Ascending aorta (tissue), 2 donors: ENCODE data around the gene MVB12B. TPM values are rescaled to one million over a fixed set of nuclear protein-coding genes. Genes with fewer than 3 reads are reported as not detected.
A peak's percentile ranks its signal among the peaks of the same experiment; 100 is the strongest.

Source experiments
- DNase-seq, 2 donors: peaks; one replicate each; pipeline ENCODE4 v3.0.0-alpha.2; 2019; ENCODE audit warnings: low spot score in 2 of 2
- H3K27ac ChIP-seq, 2 donors: fragments of 200-600 bp; sonication (generic); one replicate each; pipeline ENCODE4 v1.5.1; 2016 to 2017; ENCODE audit warnings: mild to moderate bottlenecking in 1 of 2
- H3K27me3 ChIP-seq: fragments of 200-600 bp; sonication (generic); one replicate; pipeline ENCODE4 v1.5.1; 2017
- H3K36me3 ChIP-seq, 2 donors: fragments of 200-600 bp; sonication (generic); one replicate each; pipeline ENCODE4 v1.5.1; 2016
- H3K4me1 ChIP-seq, 2 donors: fragments of 200-600 bp; sonication (generic); one replicate each; pipeline ENCODE4 v1.5.1; 2016 to 2017; ENCODE audit warnings: mild to moderate bottlenecking in 1 of 2
- H3K4me3 ChIP-seq, 2 donors: fragments of 200-600 bp; sonication (generic); one replicate each; pipeline ENCODE4 v1.5.1; 2016 to 2017; ENCODE audit warnings: mild to moderate bottlenecking in 1 of 2
- H3K9me3 ChIP-seq, 2 donors: fragments of 200-600 bp; sonication (generic); one replicate each; pipeline ENCODE4 v1.5.1; 2016
- intact Hi-C: fragments of 100-400 bp; cut with DNase I; formaldehyde crosslinking; loops from one replicate; pipeline ENCODE4 v1.15.1; 2023
- total RNA-seq: library from RNA; depleted of rRNA; stranded (reverse); fragments of >200 nt; gene quantifications from one replicate; pipeline ENCODE4 v1.1.0, GENCODE V29; 2016
- TF ChIP-seq, protein P1 (sequence below), 3 experiments: fragments of 200-600 bp in 2 of 3; fragments of 450-650 bp in 1 of 3; sonication (generic) in 2 of 3; IDR thresholded peaks; one replicate each; pipeline ENCODE4 v1.5.1; 2016 to 2019; ENCODE audit warnings: antibody characterized with exemption in 3 of 3, mild to moderate bottlenecking in 1 of 3, moderate library complexity in 1 of 3

Gene MVB12B
- total RNA-seq, 1 donor from 2014 or later: 9.4 TPM

- Histone ChIP-seq H3K27me3 (no peaks in the 10 kb centered on the region), H3K4me3 (no peak overlapping the region), H3K27ac (no peak overlapping the region), H3K9me3 (no peaks in the 10 kb centered on the region), H3K4me1 (no peaks in the 10 kb centered on the region), H3K36me3 (peaks cover 13 to 35% of the 10 kb centered on the region in 2 donors)
- TF ChIP-seq, protein P1, sequence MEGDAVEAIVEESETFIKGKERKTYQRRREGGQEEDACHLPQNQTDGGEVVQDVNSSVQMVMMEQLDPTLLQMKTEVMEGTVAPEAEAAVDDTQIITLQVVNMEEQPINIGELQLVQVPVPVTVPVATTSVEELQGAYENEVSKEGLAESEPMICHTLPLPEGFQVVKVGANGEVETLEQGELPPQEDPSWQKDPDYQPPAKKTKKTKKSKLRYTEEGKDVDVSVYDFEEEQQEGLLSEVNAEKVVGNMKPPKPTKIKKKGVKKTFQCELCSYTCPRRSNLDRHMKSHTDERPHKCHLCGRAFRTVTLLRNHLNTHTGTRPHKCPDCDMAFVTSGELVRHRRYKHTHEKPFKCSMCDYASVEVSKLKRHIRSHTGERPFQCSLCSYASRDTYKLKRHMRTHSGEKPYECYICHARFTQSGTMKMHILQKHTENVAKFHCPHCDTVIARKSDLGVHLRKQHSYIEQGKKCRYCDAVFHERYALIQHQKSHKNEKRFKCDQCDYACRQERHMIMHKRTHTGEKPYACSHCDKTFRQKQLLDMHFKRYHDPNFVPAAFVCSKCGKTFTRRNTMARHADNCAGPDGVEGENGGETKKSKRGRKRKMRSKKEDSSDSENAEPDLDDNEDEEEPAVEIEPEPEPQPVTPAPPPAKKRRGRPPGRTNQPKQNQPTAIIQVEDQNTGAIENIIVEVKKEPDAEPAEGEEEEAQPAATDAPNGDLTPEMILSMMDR (IDR thresholded peaks at IDR 0.05): no peak
- intact Hi-C loops: no loop called here
- no peak for DNase-seq
Measured at GRCh38 chr9:126341902-126342301, 15.3 kb downstream of the MVB12B start.

GRCh38 chr9:126342621-126343031, 16.0 kb downstream of the MVB12B start:
- Histone ChIP-seq H3K4me3 (no peak overlapping the region), H3K36me3 (peaks cover 13 to 35% of the 10 kb centered on the region in 2 donors), H3K27ac (no peak overlapping the region), H3K27me3 (no peaks in the 10 kb centered on the region), H3K9me3 (no peaks in the 10 kb centered on the region), H3K4me1 (no peaks in the 10 kb centered on the region)
- DNase-seq: no peak
- TF ChIP-seq, protein P1 (IDR thresholded peaks at IDR 0.05): no peak
- intact Hi-C loops: no loop called here

- H3K27ac ChIP-seq: no peak overlapping the region
- DNase-seq: no peak
- TF ChIP-seq, protein P1 (IDR thresholded peaks at IDR 0.05): no peak
- H3K4me1 ChIP-seq: no peaks in the 10 kb centered on the region
- no peaks in the 10 kb centered on the region for H3K27me3 ChIP-seq
- H3K9me3 ChIP-seq: no peaks in the 10 kb centered on the region
- peaks cover 13 to 35% of the 10 kb centered on the region in 2 donors for H3K36me3 ChIP-seq
- no peak overlapping the region for H3K4me3 ChIP-seq
- intact Hi-C loops: no loop called here
Measured at GRCh38 chr9:126343271-126343700, 16.7 kb downstream of the MVB12B start.

DNA sequence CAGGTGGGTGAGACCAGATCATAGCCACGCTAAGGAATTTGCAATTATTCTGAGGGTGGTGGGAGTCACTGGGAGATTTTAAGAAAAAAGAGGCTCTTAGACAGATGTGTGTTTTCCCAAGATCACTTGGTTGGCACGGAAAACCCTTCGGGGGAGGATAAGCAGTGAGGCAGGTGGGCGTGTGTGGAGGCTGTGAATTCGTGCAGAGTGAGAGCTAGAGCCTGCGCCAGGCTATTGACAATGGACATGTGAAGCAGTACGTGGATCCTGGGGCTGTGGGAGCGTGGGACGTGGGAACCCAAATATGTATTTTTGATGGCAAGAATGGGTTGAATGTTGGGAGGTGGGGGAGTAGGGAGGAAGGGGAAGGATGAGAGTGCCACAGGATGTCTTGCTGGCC, 19.4 kb downstream of the MVB12B start:
- TF ChIP-seq, protein P1 (IDR thresholded peaks at IDR 0.05): no peak
- H3K27me3 ChIP-seq: no peaks in the 10 kb centered on the region
- H3K4me1 ChIP-seq: no peaks in the 10 kb centered on the region
- no peak overlapping the region for H3K27ac ChIP-seq
- peaks cover 5 to 6% of the 10 kb centered on the region in 2 donors for H3K9me3 ChIP-seq
- intact Hi-C loops: no loop called here
- H3K4me3 ChIP-seq: no peak overlapping the region
- H3K36me3 ChIP-seq: peaks cover 6 to 30% of the 10 kb centered on the region in 2 donors
- no peak for DNase-seq

DNA sequence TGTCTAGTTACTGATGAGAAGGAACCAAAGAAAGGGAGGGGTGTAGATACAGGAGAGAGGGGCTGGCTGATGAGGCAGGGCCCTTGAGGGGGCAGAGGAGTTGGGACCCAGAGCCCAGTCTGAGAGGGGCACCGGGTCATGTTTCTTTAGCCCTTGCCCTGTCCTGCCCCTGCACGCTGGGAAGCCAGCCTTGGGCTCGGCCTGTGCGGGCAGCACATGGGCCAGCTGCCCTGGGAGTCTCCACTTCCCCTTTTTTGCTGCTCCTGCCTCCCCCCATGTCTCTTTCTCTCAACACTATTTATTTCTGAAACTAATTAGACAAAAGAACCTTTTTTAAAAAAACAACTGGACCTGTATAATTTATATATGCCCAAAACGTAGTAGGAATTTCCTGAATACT, 20.5 kb downstream of the MVB12B start:
- intact Hi-C loops: no loop called here
- Histone ChIP-seq H3K4me1 (no peaks in the 10 kb centered on the region), H3K9me3 (peaks cover 5 to 8% of the 10 kb centered on the region in 2 donors), H3K4me3 (no peak overlapping the region), H3K27me3 (no peaks in the 10 kb centered on the region), H3K27ac (peak overlapping the region in 1 of 2 donors; percentile 1), H3K36me3 (peaks cover 0 to 19% of the 10 kb centered on the region in 2 donors)
- no peak for DNase-seq
- TF ChIP-seq, protein P1 (IDR thresholded peaks at IDR 0.05): no peak
